HEK293 (cell line): ENCODE results near the gene SLC26A11.

ENCODE experiments used
- CTCF ChIA-PET: fragments of 350-600 bp; formaldehyde crosslinking; extraction: SDS; loops from one replicate; lab custom pipeline; 2021; ENCODE audit warnings: antibody characterized with exemption; lab: Yijun Ruan, JAX
- POLR2A ChIA-PET: fragments of 300-600 bp; formaldehyde crosslinking; extraction: SDS; loops from one replicate; lab custom pipeline; 2020; ENCODE audit warnings: antibody characterized with exemption, inconsistent platforms; lab: Yijun Ruan, JAX
- H3K27ac ChIP-seq: fragments of 200-500 bp; sonication (Bioruptor generic); 2 replicates; pipeline ENCODE4 v1.5.1; 2014; ENCODE audit warnings: low read depth, low read length, control low read depth, inconsistent platforms; ENCODE audit errors: extremely low read depth
- H3K36me3 ChIP-seq, 2 experiments: fragments of 200-500 bp in 1 of 2; sonication (Bioruptor generic) in 1 of 2; 1 replicate in 1 of 2; 2 replicates in 1 of 2; pipeline ENCODE4 v1.5.1; 2014 to 2017; ENCODE audit warnings: inconsistent platforms in 2 of 2, low read length in 2 of 2; ENCODE audit not compliant: control insufficient read depth in 2 of 2, insufficient read depth in 1 of 2
- H3K4me1 ChIP-seq: fragments of 200-500 bp; sonication (Bioruptor generic); 2 replicates; pipeline ENCODE4 v1.5.1; 2014; ENCODE audit warnings: mild to moderate bottlenecking, low read length, inconsistent platforms; ENCODE audit not compliant: control insufficient read depth, insufficient read depth
- H3K4me3 ChIP-seq: 2 replicates; pipeline ENCODE4 v1.5.1; 2011; ENCODE audit warnings: low read depth, mild to moderate bottlenecking, control low read depth, low read length, moderate library complexity
- H3K9me3 ChIP-seq: fragments of 200-500 bp; sonication (Bioruptor generic); 2 replicates; pipeline ENCODE4 v1.5.1; 2014; ENCODE audit warnings: low read depth, low read length, inconsistent platforms; ENCODE audit not compliant: control insufficient read depth, insufficient read depth
- AEBP2 ChIP-seq: fragments of 450-650 bp; formaldehyde crosslinking; IDR thresholded peaks from 2 replicates; pipeline ENCODE4 v1.5.1; 2016; ENCODE audit warnings: missing biosample characterization, missing genetic modification characterization, borderline replicate concordance
- GLIS2 ChIP-seq: fragments of 450-650 bp; formaldehyde crosslinking; IDR thresholded peaks from 2 replicates; pipeline ENCODE4 v1.5.1; 2016; ENCODE audit warnings: missing biosample characterization, missing genetic modification characterization
- IKZF3 ChIP-seq: fragments of 450-650 bp; IDR thresholded peaks from 2 replicates; pipeline ENCODE4 v1.5.0; 2018; ENCODE audit warnings: missing biosample characterization, mild to moderate bottlenecking, missing genetic modification characterization, moderate library complexity
- KLF7 ChIP-seq: fragments of 450-650 bp; formaldehyde crosslinking; IDR thresholded peaks from 2 replicates; pipeline ENCODE4 v1.5.1; 2016; ENCODE audit warnings: missing biosample characterization, missing genetic modification characterization, borderline replicate concordance
- KLF8 ChIP-seq: fragments of 450-650 bp; formaldehyde crosslinking; IDR thresholded peaks from 2 replicates; pipeline ENCODE4 v1.5.1; 2016; ENCODE audit warnings: missing biosample characterization, missing genetic modification characterization
- KLF9 ChIP-seq: fragments of 450-650 bp; formaldehyde crosslinking; IDR thresholded peaks from 2 replicates; pipeline ENCODE4 v1.5.1; 2016; ENCODE audit warnings: missing biosample characterization, missing genetic modification characterization, low read depth
- MEIS1 ChIP-seq: sonication (generic); formaldehyde crosslinking; IDR thresholded peaks from 2 replicates; pipeline ENCODE4 v1.8.1; 2022; ENCODE audit warnings: missing genetic modification reagents, mild to moderate bottlenecking, borderline replicate concordance
- SETDB1 ChIP-seq: IDR thresholded peaks from one replicate; pipeline ENCODE4 v1.6.1; 2017; ENCODE audit warnings: mild to moderate bottlenecking, low read length, moderate library complexity, mixed read lengths; ENCODE audit not compliant: insufficient read length
- WT1 ChIP-seq: fragments of 450-650 bp; formaldehyde crosslinking; IDR thresholded peaks from 2 replicates; pipeline ENCODE4 v1.5.1; 2016; ENCODE audit warnings: missing biosample characterization, missing genetic modification characterization
- ZBTB10 ChIP-seq: fragments of 450-650 bp; formaldehyde crosslinking; IDR thresholded peaks from 2 replicates; pipeline ENCODE4 v1.5.1; 2016; ENCODE audit warnings: missing biosample characterization, missing genetic modification characterization
- ZFHX2 ChIP-seq: fragments of 450-650 bp; formaldehyde crosslinking; conservative IDR thresholded peaks from 2 replicates; pipeline ENCODE4 v1.5.1; 2016; ENCODE audit warnings: missing biosample characterization, missing genetic modification characterization
- ZNF112 ChIP-seq: fragments of 450-650 bp; formaldehyde crosslinking; IDR thresholded peaks from 2 replicates; pipeline ENCODE4 v1.5.0; 2017; ENCODE audit warnings: missing biosample characterization, missing genetic modification characterization
- ZNF121 ChIP-seq: fragments of 450-650 bp; formaldehyde crosslinking; IDR thresholded peaks from 2 replicates; pipeline ENCODE4 v1.5.1; 2016; ENCODE audit warnings: missing biosample characterization, missing genetic modification characterization
- ZNF146 ChIP-seq: fragments of 450-650 bp; formaldehyde crosslinking; IDR thresholded peaks from 2 replicates; pipeline ENCODE4 v1.5.1; 2016; ENCODE audit warnings: missing biosample characterization, missing genetic modification characterization
- ZNF16 ChIP-seq: fragments of 450-650 bp; formaldehyde crosslinking; IDR thresholded peaks from 2 replicates; pipeline ENCODE4 v1.5.1; 2016; ENCODE audit warnings: low read depth, missing biosample characterization, missing genetic modification characterization
- ZNF184 ChIP-seq: fragments of 450-650 bp; IDR thresholded peaks from 2 replicates; pipeline ENCODE4 v1.5.1; 2018; ENCODE audit warnings: missing biosample characterization, mild to moderate bottlenecking, missing genetic modification characterization
- ZNF223 ChIP-seq: fragments of 450-650 bp; formaldehyde crosslinking; IDR thresholded peaks from 2 replicates; pipeline ENCODE4 v1.5.1; 2016; ENCODE audit warnings: missing biosample characterization, missing genetic modification characterization
- ZNF324 ChIP-seq: fragments of 450-650 bp; formaldehyde crosslinking; IDR thresholded peaks from 2 replicates; pipeline ENCODE4 v1.5.1; 2016; ENCODE audit warnings: missing biosample characterization, missing genetic modification characterization
- ZNF473 ChIP-seq: fragments of 450-650 bp; formaldehyde crosslinking; IDR thresholded peaks from 2 replicates; pipeline ENCODE4 v1.5.1; 2017; ENCODE audit warnings: missing biosample characterization, missing genetic modification characterization
- ZNF488 ChIP-seq: fragments of 450-650 bp; formaldehyde crosslinking; IDR thresholded peaks from 2 replicates; pipeline ENCODE4 v1.5.1; 2016; ENCODE audit warnings: missing biosample characterization, missing genetic modification characterization
- ZNF521 ChIP-seq: fragments of 450-650 bp; formaldehyde crosslinking; IDR thresholded peaks from 2 replicates; pipeline ENCODE4 v1.5.1; 2017; ENCODE audit warnings: missing biosample characterization, mild to moderate bottlenecking, missing genetic modification characterization
- ZNF571 ChIP-seq: fragments of 450-650 bp; formaldehyde crosslinking; IDR thresholded peaks from 2 replicates; pipeline ENCODE4 v1.5.0; 2017; ENCODE audit warnings: missing biosample characterization, missing genetic modification characterization
- ZNF792 ChIP-seq: fragments of 450-650 bp; formaldehyde crosslinking; IDR thresholded peaks from 2 replicates; pipeline ENCODE4 v1.5.1; 2016; ENCODE audit warnings: missing biosample characterization, missing genetic modification characterization
- ZSCAN4 ChIP-seq: fragments of 450-650 bp; formaldehyde crosslinking; IDR thresholded peaks from 2 replicates; pipeline ENCODE4 v1.5.1; 2017; ENCODE audit warnings: missing biosample characterization, missing genetic modification characterization
- ZXDB ChIP-seq: fragments of 450-650 bp; formaldehyde crosslinking; IDR thresholded peaks from 2 replicates; pipeline ENCODE4 v1.5.1; 2016; ENCODE audit warnings: missing biosample characterization, missing genetic modification characterization
- TF ChIP-seq, protein P1 (sequence below): fragments of 450-650 bp; formaldehyde crosslinking; IDR thresholded peaks from 2 replicates; pipeline ENCODE4 v1.5.1; 2016; ENCODE audit warnings: missing biosample characterization, missing genetic modification characterization
- TF ChIP-seq, protein P2 (sequence below): fragments of 450-650 bp; formaldehyde crosslinking; IDR thresholded peaks from 2 replicates; pipeline ENCODE4 v1.5.1; 2016; ENCODE audit warnings: missing biosample characterization, missing genetic modification characterization

The SLC26A11 gene

GRCh38 chr17:80274331-80274730, 54.1 kb downstream of the SLC26A11 start (continued):
- TF ChIP-seq ZNF488 (tag by site-specific recombination), result no peak

DNA sequence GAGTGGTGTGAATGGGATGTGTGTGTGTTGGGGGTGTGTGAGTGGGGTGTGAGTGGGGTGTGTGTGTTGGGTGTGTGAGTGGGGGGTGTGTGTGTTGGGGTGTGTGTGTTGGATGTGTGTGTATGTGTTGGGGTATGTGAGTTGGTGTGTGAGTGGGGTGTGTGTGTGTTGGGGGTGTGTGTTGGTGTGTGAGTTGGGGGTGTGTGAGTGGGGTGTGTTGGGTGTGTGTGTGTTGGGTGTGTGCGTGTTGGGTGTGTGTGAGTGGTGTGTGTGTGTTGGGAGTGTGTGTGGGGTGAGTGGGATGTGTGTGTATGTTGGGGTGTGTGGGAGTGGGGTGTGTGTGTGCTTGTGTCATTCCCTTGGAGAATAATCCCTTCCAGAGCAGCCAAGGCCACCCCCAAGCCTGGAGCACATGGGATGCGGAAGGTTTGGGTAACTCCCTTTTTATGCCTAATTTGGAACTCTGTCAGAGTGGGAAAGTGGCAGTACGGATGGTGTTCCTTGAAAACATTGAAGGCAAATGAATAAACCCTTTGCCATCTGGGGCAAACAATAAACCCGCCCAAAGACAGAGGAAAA, 54.7 kb downstream of the SLC26A11 start:
- ChIA-PET POLR2A (no interaction called here), CTCF (no interaction called here)
- H3K4me1 ChIP-seq, result no peaks in the 10 kb centered on the region
- no peaks in the 10 kb centered on the region for H3K9me3 ChIP-seq
- H3K36me3 ChIP-seq, result peaks cover 9 to 31% of the 10 kb centered on the region in 2 experiments; a peak in 2 of 3 replicates
- no peak overlapping the region for H3K27ac ChIP-seq
- no peak overlapping the region for H3K4me3 ChIP-seq
- TF ChIP-seq KLF8 (peak; percentile 65), ZXDB (tag by site-specific recombination) (no peak), ZFHX2 (tag by site-specific recombination) (peak; percentile 98), ZNF146 (tag by site-specific recombination) (no peak), ZNF184 (tag by site-specific recombination) (no peak), ZNF324 (no peak), ZNF571 (tag by site-specific recombination) (no peak), KLF7 (tag by site-specific recombination) (no peak), ZNF16 (tag by site-specific recombination) (no peak), WT1 (tag by site-specific recombination) (peak; percentile 67; the same call in 1 of the 2 replicates), ZNF121 (tag by site-specific recombination) (no peak), MEIS1 (CRISPR knock-in tag) (no peak), ZSCAN4 (tag by site-specific recombination) (peak; percentile 65; the same call in 1 of the 2 replicates), ZBTB10 (tag by site-specific recombination) (peak; percentile 98), AEBP2 (no peak), ZNF792 (no peak), SETDB1 (no peak), GLIS2 (tag by site-specific recombination) (peak; percentile 18; the same call in 1 of the 2 replicates), KLF9 (tag by site-specific recombination) (peak; percentile 74), ZNF473 (tag by site-specific recombination) (no peak), ZNF112 (no peak), ZNF521 (tag by site-specific recombination) (no peak), IKZF3 (tag by site-specific recombination) (no peak), ZNF223 (no peak)
- TF ChIP-seq, protein P1, sequence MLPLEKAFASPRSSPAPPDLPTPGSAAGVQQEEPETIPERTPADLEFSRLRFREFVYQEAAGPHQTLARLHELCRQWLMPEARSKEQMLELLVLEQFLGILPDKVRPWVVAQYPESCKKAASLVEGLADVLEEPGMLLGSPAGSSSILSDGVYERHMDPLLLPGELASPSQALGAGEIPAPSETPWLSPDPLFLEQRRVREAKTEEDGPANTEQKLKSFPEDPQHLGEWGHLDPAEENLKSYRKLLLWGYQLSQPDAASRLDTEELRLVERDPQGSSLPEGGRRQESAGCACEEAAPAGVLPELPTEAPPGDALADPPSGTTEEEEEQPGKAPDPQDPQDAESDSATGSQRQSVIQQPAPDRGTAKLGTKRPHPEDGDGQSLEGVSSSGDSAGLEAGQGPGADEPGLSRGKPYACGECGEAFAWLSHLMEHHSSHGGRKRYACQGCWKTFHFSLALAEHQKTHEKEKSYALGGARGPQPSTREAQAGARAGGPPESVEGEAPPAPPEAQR (tag by site-specific recombination), result no peak
- TF ChIP-seq, protein P2, sequence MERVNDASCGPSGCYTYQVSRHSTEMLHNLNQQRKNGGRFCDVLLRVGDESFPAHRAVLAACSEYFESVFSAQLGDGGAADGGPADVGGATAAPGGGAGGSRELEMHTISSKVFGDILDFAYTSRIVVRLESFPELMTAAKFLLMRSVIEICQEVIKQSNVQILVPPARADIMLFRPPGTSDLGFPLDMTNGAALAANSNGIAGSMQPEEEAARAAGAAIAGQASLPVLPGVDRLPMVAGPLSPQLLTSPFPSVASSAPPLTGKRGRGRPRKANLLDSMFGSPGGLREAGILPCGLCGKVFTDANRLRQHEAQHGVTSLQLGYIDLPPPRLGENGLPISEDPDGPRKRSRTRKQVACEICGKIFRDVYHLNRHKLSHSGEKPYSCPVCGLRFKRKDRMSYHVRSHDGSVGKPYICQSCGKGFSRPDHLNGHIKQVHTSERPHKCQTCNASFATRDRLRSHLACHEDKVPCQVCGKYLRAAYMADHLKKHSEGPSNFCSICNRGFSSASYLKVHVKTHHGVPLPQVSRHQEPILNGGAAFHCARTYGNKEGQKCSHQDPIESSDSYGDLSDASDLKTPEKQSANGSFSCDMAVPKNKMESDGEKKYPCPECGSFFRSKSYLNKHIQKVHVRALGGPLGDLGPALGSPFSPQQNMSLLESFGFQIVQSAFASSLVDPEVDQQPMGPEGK (tag by site-specific recombination), result peak; percentile 71
